Neural cell (in vitro differentiated cells): Measurements from ENCODE around the gene COL4A1. TPM values are rescaled to one million over a fixed set of nuclear protein-coding genes. Genes with fewer than 3 reads are reported as not detected.

ENCODE experiments used
- H2AFZ ChIP-seq: fragments of 200-600, 300-800 bp; sonication (generic), shearing (Covaris generic); 2 replicates; pipeline ENCODE4 v1.6.0; 2014; ENCODE audit warnings: low read depth, mild to moderate bottlenecking, antibody characterized with exemption, low read length, moderate library complexity
- H3F3A ChIP-seq: fragments of 200-600 bp; shearing (Covaris generic); 2 replicates; pipeline ENCODE4 v1.6.1; 2016; ENCODE audit warnings: mild to moderate bottlenecking, moderate library complexity, mixed read lengths, antibody characterized with exemption, low read length; ENCODE audit not compliant: insufficient read depth, poor library complexity, severe bottlenecking
- H3K27ac ChIP-seq: fragments of 200-600, 300-800 bp; sonication (generic), shearing (Covaris generic); 2 replicates; pipeline ENCODE4 v1.5.1; 2014; ENCODE audit warnings: mild to moderate bottlenecking, low read length, moderate library complexity
- H3K27me3 ChIP-seq: fragments of 300-800, 200-600 bp; sonication (generic), shearing (Covaris generic); 2 replicates; pipeline ENCODE4 v1.6.0; 2014; ENCODE audit warnings: mild to moderate bottlenecking, low read depth, low read length, moderate library complexity; ENCODE audit not compliant: insufficient read depth
- H3K36me3 ChIP-seq: fragments of 300-800, 200-600 bp; sonication (generic), shearing (Covaris generic); 2 replicates; pipeline ENCODE4 v1.5.1; 2014; ENCODE audit warnings: mild to moderate bottlenecking, antibody characterized with exemption, low read length, moderate library complexity; ENCODE audit not compliant: insufficient read depth
- H3K4me2 ChIP-seq: fragments of 300-800, 200-600 bp; sonication (generic), shearing (Covaris generic); 2 replicates; pipeline ENCODE4 v1.6.0; 2014; ENCODE audit warnings: mild to moderate bottlenecking, low read length
- H3K4me3 ChIP-seq: fragments of 300-800, 200-600 bp; sonication (generic), shearing (Covaris generic); 2 replicates; pipeline ENCODE4 v1.5.1; 2014; ENCODE audit warnings: mild to moderate bottlenecking, low read length, moderate library complexity
- H3K79me2 ChIP-seq: fragments of 200-600 bp; shearing (Covaris generic); replicated peaks from 2 replicates; pipeline ENCODE4 v1.6.0; 2014; ENCODE audit warnings: mild to moderate bottlenecking, low read length, moderate library complexity; ENCODE audit not compliant: insufficient read depth
- H3K9ac ChIP-seq: fragments of 300-800, 200-600 bp; sonication (generic), shearing (Covaris generic); 2 replicates; pipeline ENCODE4 v1.6.1; 2016; ENCODE audit warnings: mild to moderate bottlenecking, low read length, mixed read lengths
- H3K9me2 ChIP-seq: fragments of 200-600 bp; shearing (Covaris generic); 2 replicates; pipeline ENCODE4 v1.6.1; 2016; ENCODE audit warnings: mild to moderate bottlenecking, low read length, mixed read lengths; ENCODE audit not compliant: insufficient read depth
- H3K9me3 ChIP-seq: fragments of 200-600, 300-800 bp; sonication (generic), shearing (Covaris generic); 2 replicates; pipeline ENCODE4 v1.6.1; 2016; ENCODE audit warnings: mild to moderate bottlenecking, mixed run types, low read length, moderate library complexity, mixed read lengths
- H4K20me1 ChIP-seq: fragments of 200-600 bp; shearing (Covaris generic); 2 replicates; pipeline ENCODE4 v1.6.1; 2016; ENCODE audit warnings: mild to moderate bottlenecking, mixed run types; ENCODE audit not compliant: insufficient read depth
- EP300 ChIP-seq: fragments of 450-650 bp; conservative IDR thresholded peaks from 2 replicates; pipeline ENCODE4 v1.6.1; 2014; ENCODE audit warnings: antibody characterized with exemption, mild to moderate bottlenecking, moderate library complexity; ENCODE audit not compliant: poor library complexity, severe bottlenecking
- EZH2 ChIP-seq: fragments of 200-600, 300-800 bp; shearing (Covaris generic), sonication (generic); IDR thresholded peaks from 2 replicates; pipeline ENCODE4 v1.6.1; 2014; ENCODE audit warnings: antibody characterized with exemption, low read length, borderline replicate concordance, mild to moderate bottlenecking; ENCODE audit not compliant: insufficient read depth, poor library complexity, severe bottlenecking
- POLR2AphosphoS5 ChIP-seq: IDR thresholded peaks from 2 replicates; pipeline ENCODE4 v1.6.1; 2012
- RAD21 ChIP-seq: fragments of 450-650 bp; conservative IDR thresholded peaks from 2 replicates; pipeline ENCODE4 v1.6.1; 2014; ENCODE audit warnings: antibody characterized with exemption, mild to moderate bottlenecking, moderate library complexity
- SMC3 ChIP-seq: fragments of 450-650 bp; conservative IDR thresholded peaks from 2 replicates; pipeline ENCODE4 v1.6.1; 2014; ENCODE audit warnings: antibody characterized with exemption, mild to moderate bottlenecking, moderate library complexity; ENCODE audit not compliant: poor library complexity
- TAF1 ChIP-seq: IDR thresholded peaks from 2 replicates; pipeline ENCODE4 v1.6.1; 2012; ENCODE audit warnings: low read depth
- polyA plus RNA-seq: library from polyadenylated mRNA; depleted of rRNA; stranded (reverse); fragments of >200 nt; gene quantifications from 2 replicates; pipeline ENCODE4 v1.2.3, GENCODE V29; 2014
- TF ChIP-seq, protein P1 (sequence below): fragments of 450-650 bp; IDR thresholded peaks from 2 replicates; pipeline ENCODE4 v1.5.1; 2014; ENCODE audit warnings: antibody characterized with exemption, mild to moderate bottlenecking, moderate library complexity; ENCODE audit not compliant: poor library complexity, severe bottlenecking
- TF ChIP-seq, protein P2 (sequence below): IDR thresholded peaks from 2 replicates; pipeline ENCODE4 v1.6.1; 2012; ENCODE audit warnings: borderline replicate concordance

Gene COL4A1
- polyA plus RNA-seq, 1 donor from 2014 or later = 13.1 TPM

DNA sequence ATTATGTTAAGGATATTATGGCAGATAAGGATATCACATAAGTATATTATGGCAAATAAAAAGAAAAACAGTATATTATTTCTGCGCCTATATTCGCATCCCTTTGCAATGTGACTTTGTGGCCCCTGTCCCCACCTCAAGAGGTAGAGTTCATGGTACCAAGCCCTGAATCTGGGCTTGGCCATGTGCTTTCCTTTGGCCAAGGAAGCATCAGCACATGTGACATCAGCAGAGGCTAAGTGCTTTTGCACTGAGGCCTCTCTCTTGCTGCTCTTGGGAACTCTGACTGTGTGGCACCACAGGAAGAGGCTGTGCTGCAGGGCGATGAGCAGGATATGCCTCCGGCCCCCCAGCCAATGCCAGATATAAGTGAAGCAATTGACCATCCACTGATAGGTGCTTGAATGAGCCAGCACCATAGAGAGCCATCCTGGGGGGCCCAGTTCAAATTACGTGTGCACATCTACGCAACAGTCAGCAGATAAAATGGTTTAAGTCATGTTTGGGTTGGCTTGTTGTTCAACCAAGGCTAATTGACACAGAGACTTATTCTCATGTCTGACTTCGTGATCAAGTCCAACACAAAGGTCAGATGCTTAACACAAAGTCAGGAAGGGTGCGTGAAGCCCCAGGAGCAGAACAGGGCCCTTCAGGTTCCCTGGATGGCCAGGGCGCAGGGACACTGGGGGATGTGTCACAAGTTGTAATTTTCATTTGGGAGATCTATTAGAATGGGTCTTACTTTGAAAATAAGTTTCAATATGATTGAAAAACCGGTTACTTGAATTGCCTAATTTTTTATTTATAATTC lies 173.3 kb downstream of the COL4A1 start:
- no peak overlapping the region for H3K4me2 ChIP-seq
- TF ChIP-seq, protein P1, sequence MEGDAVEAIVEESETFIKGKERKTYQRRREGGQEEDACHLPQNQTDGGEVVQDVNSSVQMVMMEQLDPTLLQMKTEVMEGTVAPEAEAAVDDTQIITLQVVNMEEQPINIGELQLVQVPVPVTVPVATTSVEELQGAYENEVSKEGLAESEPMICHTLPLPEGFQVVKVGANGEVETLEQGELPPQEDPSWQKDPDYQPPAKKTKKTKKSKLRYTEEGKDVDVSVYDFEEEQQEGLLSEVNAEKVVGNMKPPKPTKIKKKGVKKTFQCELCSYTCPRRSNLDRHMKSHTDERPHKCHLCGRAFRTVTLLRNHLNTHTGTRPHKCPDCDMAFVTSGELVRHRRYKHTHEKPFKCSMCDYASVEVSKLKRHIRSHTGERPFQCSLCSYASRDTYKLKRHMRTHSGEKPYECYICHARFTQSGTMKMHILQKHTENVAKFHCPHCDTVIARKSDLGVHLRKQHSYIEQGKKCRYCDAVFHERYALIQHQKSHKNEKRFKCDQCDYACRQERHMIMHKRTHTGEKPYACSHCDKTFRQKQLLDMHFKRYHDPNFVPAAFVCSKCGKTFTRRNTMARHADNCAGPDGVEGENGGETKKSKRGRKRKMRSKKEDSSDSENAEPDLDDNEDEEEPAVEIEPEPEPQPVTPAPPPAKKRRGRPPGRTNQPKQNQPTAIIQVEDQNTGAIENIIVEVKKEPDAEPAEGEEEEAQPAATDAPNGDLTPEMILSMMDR = no peak
- H3K36me3 ChIP-seq = no peaks in the 10 kb centered on the region
- no peak overlapping the region for H3K9ac ChIP-seq
- H3K9me3 ChIP-seq = no peaks in the 10 kb centered on the region
- H3K9me2 ChIP-seq = no peaks in the 10 kb centered on the region
- no peaks in the 10 kb centered on the region for H4K20me1 ChIP-seq
- no peak overlapping the region for H3K27ac ChIP-seq
- no peak overlapping the region for H3K4me3 ChIP-seq
- H3K79me2 ChIP-seq = no peaks in the 10 kb centered on the region
- H2AFZ ChIP-seq = no peak overlapping the region
- H3K27me3 ChIP-seq = peaks cover 14% of the 10 kb centered on the region
- H3F3A ChIP-seq = no peaks in the 10 kb centered on the region

DNA sequence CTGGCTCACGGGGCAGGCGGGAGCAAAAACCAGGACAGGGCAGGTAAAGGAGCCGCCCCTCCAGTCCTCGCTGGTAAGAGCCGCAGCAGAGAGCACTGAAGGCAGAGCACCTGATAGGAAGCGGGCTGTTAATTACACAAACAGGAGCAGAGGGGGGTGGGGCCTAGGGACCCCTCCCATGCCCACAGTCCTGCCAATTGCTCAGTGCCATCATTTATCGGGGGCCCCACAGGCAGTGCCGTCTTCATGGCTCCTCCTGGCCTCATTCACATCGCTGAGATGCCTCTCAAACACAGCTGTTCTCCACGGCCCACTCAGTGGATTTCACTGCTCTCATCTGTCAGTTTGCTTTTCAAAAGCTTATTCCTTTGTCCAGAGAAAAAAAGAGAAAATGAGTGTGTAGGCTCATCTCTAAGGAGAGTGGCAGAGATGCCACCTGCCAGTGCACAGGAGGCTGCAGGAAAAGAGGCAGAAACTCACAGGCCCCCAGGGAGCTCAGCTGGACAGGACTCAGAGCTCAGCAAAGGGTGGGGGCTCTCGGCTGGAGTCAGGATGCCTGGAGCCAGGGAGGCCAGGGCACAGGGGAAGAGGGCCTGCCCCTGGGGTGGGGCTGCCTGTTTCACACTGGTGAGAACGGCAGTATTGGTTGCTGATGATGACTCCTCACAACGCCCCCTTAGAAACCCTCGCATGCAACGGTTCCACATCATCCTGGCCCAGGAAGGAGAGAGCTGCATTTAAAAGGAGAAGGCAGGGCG lies 174.6 kb downstream of the COL4A1 start:
- Histone ChIP-seq H3K9me3 (no peaks in the 10 kb centered on the region), H3K9me2 (no peaks in the 10 kb centered on the region), H3K27ac (no peak overlapping the region), H2AFZ (no peak overlapping the region), H3F3A (no peaks in the 10 kb centered on the region), H3K27me3 (peaks cover 9% of the 10 kb centered on the region), H3K4me2 (no peak overlapping the region), H3K9ac (no peak overlapping the region), H3K79me2 (no peaks in the 10 kb centered on the region), H3K4me3 (no peak overlapping the region), H3K36me3 (no peaks in the 10 kb centered on the region), H4K20me1 (no peaks in the 10 kb centered on the region)
- TF ChIP-seq, protein P2, sequence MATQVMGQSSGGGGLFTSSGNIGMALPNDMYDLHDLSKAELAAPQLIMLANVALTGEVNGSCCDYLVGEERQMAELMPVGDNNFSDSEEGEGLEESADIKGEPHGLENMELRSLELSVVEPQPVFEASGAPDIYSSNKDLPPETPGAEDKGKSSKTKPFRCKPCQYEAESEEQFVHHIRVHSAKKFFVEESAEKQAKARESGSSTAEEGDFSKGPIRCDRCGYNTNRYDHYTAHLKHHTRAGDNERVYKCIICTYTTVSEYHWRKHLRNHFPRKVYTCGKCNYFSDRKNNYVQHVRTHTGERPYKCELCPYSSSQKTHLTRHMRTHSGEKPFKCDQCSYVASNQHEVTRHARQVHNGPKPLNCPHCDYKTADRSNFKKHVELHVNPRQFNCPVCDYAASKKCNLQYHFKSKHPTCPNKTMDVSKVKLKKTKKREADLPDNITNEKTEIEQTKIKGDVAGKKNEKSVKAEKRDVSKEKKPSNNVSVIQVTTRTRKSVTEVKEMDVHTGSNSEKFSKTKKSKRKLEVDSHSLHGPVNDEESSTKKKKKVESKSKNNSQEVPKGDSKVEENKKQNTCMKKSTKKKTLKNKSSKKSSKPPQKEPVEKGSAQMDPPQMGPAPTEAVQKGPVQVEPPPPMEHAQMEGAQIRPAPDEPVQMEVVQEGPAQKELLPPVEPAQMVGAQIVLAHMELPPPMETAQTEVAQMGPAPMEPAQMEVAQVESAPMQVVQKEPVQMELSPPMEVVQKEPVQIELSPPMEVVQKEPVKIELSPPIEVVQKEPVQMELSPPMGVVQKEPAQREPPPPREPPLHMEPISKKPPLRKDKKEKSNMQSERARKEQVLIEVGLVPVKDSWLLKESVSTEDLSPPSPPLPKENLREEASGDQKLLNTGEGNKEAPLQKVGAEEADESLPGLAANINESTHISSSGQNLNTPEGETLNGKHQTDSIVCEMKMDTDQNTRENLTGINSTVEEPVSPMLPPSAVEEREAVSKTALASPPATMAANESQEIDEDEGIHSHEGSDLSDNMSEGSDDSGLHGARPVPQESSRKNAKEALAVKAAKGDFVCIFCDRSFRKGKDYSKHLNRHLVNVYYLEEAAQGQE = no peak
- TF ChIP-seq POLR2AphosphoS5 = no peak
- no peak for TF ChIP-seq SMC3
- no peak for TF ChIP-seq RAD21

DNA sequence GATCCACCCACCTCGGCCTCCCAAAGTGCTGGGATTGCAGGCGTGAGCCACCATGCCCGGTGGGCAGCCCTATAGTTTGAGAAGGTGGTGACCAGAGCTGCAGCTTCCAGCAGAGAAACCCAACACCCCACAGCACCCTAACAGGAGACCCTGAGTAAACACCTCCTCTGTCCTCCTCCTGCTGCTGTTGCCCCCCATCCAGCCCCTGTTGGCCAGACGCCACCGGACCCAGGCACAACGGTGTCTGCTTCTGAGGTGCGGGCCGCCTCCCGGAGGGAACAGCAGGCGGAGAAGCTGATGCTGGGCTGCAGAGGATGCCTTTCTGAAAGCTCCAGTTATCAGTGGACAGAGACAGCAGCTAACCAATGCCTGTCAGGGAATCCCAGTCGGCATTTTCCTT lies 175.5 kb downstream of the COL4A1 start:
- Histone ChIP-seq H3K36me3 (no peaks in the 10 kb centered on the region), H3K9me2 (no peaks in the 10 kb centered on the region), H4K20me1 (no peaks in the 10 kb centered on the region), H2AFZ (no peak overlapping the region), H3K9me3 (no peaks in the 10 kb centered on the region), H3F3A (no peaks in the 10 kb centered on the region), H3K27ac (no peak overlapping the region), H3K27me3 (no peaks in the 10 kb centered on the region), H3K79me2 (no peaks in the 10 kb centered on the region), H3K4me3 (no peak overlapping the region), H3K9ac (no peak overlapping the region), H3K4me2 (no peak overlapping the region)
- TF ChIP-seq EP300 (no peak), EZH2 (no peak), SMC3 (no peak), RAD21 (no peak), TAF1 (no peak)
- TF ChIP-seq, protein P1 = no peak
- TF ChIP-seq, protein P2 = no peak
